Muscle layer of colon (tissue), 2 donors: ENCODE results near the gene MAGI2.

Experiments
- H3K27ac ChIP-seq: one replicate; pipeline ENCODE4 v1.7.0; 2013; ENCODE audit warnings: low read depth, mild to moderate bottlenecking, low read length, moderate library complexity
- H3K27me3 ChIP-seq, 2 donors: one replicate each; pipeline ENCODE4 v1.7.0; 2013; ENCODE audit warnings: low read length in 2 of 2, mild to moderate bottlenecking in 2 of 2; ENCODE audit not compliant: insufficient read depth in 2 of 2, control insufficient read depth in 1 of 2
- H3K36me3 ChIP-seq: one replicate; pipeline ENCODE4 v1.7.0; 2013; ENCODE audit warnings: mild to moderate bottlenecking, low read length; ENCODE audit not compliant: insufficient read depth
- H3K4me1 ChIP-seq: one replicate; pipeline ENCODE4 v1.7.0; 2013; ENCODE audit warnings: mild to moderate bottlenecking, low read length; ENCODE audit not compliant: insufficient read depth
- H3K4me3 ChIP-seq, 2 donors: one replicate each; pipeline ENCODE4 v1.7.0; 2013; ENCODE audit warnings: low read length in 2 of 2, low read depth in 1 of 2, mild to moderate bottlenecking in 1 of 2, moderate library complexity in 1 of 2
- H3K9ac ChIP-seq: one replicate; pipeline ENCODE4 v1.7.0; 2013; ENCODE audit warnings: low read length
- H3K9me3 ChIP-seq: one replicate; pipeline ENCODE4 v1.7.0; 2013; ENCODE audit warnings: mild to moderate bottlenecking, low read length
- donor health status: abdominal sarcoma.
- donor health status: Adenocarcinoma of cecum.

The MAGI2 gene

DNA sequence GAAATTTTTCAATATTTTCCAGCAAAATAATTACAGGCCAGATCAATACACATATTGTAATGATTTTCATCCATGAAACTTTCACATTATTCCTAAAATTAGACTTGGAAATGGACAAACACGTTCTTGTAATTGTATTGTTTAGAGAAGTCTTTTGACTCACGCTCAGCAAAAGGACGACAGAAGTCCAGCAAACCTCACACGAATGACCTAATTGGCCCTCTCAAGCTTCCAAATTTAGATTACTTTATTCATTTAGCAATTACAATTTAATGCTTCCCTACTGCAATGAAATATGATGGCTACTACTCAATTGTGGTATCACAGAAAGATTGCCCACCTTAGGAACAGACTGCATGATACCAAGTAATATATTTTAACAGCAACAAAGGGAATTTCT is 702.2 kb downstream of the MAGI2 start:
- Histone ChIP-seq H3K4me3 (no peak overlapping the region), H3K27me3 (no peaks in the 10 kb centered on the region), H3K9ac (no peak overlapping the region), H3K4me1 (no peaks in the 10 kb centered on the region), H3K9me3 (no peaks in the 10 kb centered on the region), H3K36me3 (no peaks in the 10 kb centered on the region), H3K27ac (no peak overlapping the region)

GRCh38 chr7:78749052-78749746 is 704.3 kb downstream of the MAGI2 start:
- Histone ChIP-seq H3K36me3 (no peaks in the 10 kb centered on the region), H3K27ac (no peak overlapping the region), H3K9me3 (no peaks in the 10 kb centered on the region), H3K4me3 (no peak overlapping the region), H3K9ac (no peak overlapping the region), H3K27me3 (no peaks in the 10 kb centered on the region), H3K4me1 (no peaks in the 10 kb centered on the region)

- no peak overlapping the region for H3K9ac ChIP-seq
- H3K9me3 ChIP-seq = peaks cover 3% of the 10 kb centered on the region
- H3K36me3 ChIP-seq = no peaks in the 10 kb centered on the region
- H3K4me1 ChIP-seq = no peaks in the 10 kb centered on the region
- no peaks in the 10 kb centered on the region for H3K27me3 ChIP-seq
- H3K27ac ChIP-seq = no peak overlapping the region
- no peak overlapping the region for H3K4me3 ChIP-seq
Measured at GRCh38 chr7:78747592-78747991, 705.9 kb downstream of the MAGI2 start.

GRCh38 chr7:78746301-78746700 is 707.2 kb downstream of the MAGI2 start:
- H3K4me3 ChIP-seq = no peak overlapping the region
- peaks cover 4% of the 10 kb centered on the region for H3K9me3 ChIP-seq
- no peaks in the 10 kb centered on the region for H3K4me1 ChIP-seq
- H3K9ac ChIP-seq = no peak overlapping the region
- H3K27ac ChIP-seq = no peak overlapping the region
- no peaks in the 10 kb centered on the region for H3K27me3 ChIP-seq
- no peaks in the 10 kb centered on the region for H3K36me3 ChIP-seq

DNA sequence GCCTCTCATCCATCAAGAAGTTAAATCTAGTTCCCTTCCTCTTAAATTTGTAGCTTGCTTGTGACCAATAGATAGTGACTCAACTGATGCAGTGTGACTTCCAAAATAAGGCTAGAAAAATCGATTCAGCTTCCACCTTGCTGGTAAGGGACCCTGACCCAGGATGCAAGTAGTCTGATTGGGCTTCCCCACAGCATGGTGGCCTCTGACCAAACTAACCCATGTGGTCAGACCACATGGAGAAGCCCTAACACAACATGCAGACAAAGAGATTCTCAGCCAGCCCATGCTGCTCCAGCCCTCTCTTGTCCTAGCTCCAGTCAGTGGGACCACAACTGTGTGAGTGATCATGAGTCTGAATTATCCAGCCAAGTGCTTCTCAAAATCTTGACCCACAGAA is 710.8 kb downstream of the MAGI2 start:
- Histone ChIP-seq H3K4me1 (no peaks in the 10 kb centered on the region), H3K27ac (no peak overlapping the region), H3K9me3 (peaks cover 4% of the 10 kb centered on the region), H3K4me3 (no peak overlapping the region), H3K36me3 (no peaks in the 10 kb centered on the region), H3K9ac (no peak overlapping the region), H3K27me3 (no peaks in the 10 kb centered on the region)

DNA sequence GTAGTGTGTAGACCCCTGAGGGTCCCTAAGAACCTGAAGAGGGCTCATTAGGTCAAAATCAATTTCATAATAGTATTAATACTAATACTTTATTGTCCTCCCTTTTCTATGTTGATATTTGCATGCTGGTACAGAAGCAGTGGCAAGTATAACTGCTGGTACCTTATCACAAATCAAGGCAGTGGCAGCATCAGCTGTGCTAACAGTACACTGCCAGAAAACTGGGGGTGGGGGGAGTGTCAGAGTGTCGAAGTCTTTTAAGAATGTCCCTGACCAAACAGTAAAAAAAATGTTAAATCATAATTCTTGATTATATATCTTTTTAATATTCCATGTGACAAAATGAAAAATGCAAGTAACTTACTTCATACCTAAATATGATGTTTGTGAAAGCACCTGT is 716.9 kb downstream of the MAGI2 start:
- no peaks in the 10 kb centered on the region for H3K36me3 ChIP-seq
- H3K4me1 ChIP-seq = no peaks in the 10 kb centered on the region
- H3K9me3 ChIP-seq = no peaks in the 10 kb centered on the region
- no peak overlapping the region for H3K4me3 ChIP-seq
- H3K9ac ChIP-seq = no peak overlapping the region
- no peaks in the 10 kb centered on the region for H3K27me3 ChIP-seq
- H3K27ac ChIP-seq = no peak overlapping the region

- Histone ChIP-seq H3K4me3 (no peak overlapping the region), H3K36me3 (no peaks in the 10 kb centered on the region), H3K27me3 (no peaks in the 10 kb centered on the region), H3K4me1 (no peaks in the 10 kb centered on the region), H3K9me3 (no peaks in the 10 kb centered on the region), H3K27ac (no peak overlapping the region), H3K9ac (no peak overlapping the region)
Measured at GRCh38 chr7:78734626-78735025, 718.8 kb downstream of the MAGI2 start.

DNA sequence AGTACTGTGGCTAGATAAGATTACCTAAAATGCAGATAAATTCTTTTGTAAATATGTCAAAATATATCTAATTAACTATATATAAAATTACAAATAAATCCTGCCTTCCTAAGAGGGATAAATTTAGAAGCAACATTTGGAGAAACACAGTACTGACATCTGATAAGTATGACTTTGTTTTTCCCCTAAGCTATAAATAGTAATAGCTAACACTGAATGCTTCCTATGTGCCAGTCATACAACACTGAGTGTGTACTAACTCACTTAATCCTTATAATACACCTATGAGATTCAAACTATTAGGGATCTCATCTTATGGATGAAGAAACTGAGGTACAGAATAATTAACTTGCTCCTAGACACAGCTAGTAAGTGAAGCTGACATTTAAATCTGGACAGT is 733.4 kb downstream of the MAGI2 start:
- no peaks in the 10 kb centered on the region for H3K9me3 ChIP-seq
- no peak overlapping the region for H3K9ac ChIP-seq
- H3K27me3 ChIP-seq = no peaks in the 10 kb centered on the region
- no peak overlapping the region for H3K27ac ChIP-seq
- H3K4me3 ChIP-seq = no peak overlapping the region
- no peaks in the 10 kb centered on the region for H3K4me1 ChIP-seq
- H3K36me3 ChIP-seq = no peaks in the 10 kb centered on the region

- no peak overlapping the region for H3K4me3 ChIP-seq
- no peaks in the 10 kb centered on the region for H3K36me3 ChIP-seq
- H3K9ac ChIP-seq = no peak overlapping the region
- no peaks in the 10 kb centered on the region for H3K27me3 ChIP-seq
- no peaks in the 10 kb centered on the region for H3K4me1 ChIP-seq
- H3K27ac ChIP-seq = no peak overlapping the region
- H3K9me3 ChIP-seq = no peaks in the 10 kb centered on the region
Measured at GRCh38 chr7:78718212-78718611, 735.3 kb downstream of the MAGI2 start.

- Histone ChIP-seq H3K27ac (no peak overlapping the region), H3K9ac (no peak overlapping the region), H3K27me3 (no peaks in the 10 kb centered on the region), H3K9me3 (no peaks in the 10 kb centered on the region), H3K36me3 (no peaks in the 10 kb centered on the region), H3K4me1 (no peaks in the 10 kb centered on the region), H3K4me3 (no peak overlapping the region)
Measured at GRCh38 chr7:78716876-78717275, 736.6 kb downstream of the MAGI2 start.

DNA sequence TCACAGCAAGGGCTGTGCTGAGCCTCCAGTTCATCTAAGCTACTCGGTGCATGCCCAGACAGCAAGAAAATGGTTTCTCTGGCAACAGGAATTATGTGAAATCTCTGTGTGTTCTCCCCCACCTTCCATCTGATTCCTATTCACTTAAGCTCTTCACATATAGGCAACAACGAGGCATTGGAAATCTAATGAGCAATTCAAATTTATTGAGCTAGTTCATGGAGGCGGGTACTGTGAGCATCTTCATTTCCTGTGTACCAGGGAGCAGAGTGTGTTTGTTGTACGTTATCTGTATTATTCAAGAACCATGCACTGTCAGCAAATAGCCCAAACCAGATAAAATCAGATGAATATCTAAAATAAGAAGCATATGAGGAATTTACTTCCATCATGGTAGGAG is 739.1 kb downstream of the MAGI2 start:
- H3K27ac ChIP-seq = no peak overlapping the region
- H3K9ac ChIP-seq = no peak overlapping the region
- no peak overlapping the region for H3K4me3 ChIP-seq
- H3K4me1 ChIP-seq = no peaks in the 10 kb centered on the region
- no peaks in the 10 kb centered on the region for H3K9me3 ChIP-seq
- no peaks in the 10 kb centered on the region for H3K27me3 ChIP-seq
- H3K36me3 ChIP-seq = no peaks in the 10 kb centered on the region

DNA sequence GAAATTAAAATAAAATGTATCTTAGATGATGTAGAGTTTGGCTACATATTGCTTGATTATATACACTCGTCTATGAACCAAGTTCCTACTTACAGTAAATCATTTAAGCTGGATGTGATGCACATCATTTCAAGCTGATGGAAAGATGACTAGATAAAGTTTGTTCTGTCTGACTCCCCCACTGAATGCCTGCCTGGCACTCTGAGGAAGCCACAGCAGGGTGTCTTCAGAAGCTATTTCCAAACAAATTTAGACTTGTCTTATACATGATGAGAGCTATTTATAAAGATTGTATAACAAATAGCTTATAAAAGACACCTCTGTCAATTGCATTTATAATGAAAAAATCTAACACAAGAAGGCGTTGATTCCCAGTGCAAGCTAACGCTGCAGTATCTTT is 741.4 kb downstream of the MAGI2 start:
- Histone ChIP-seq H3K9me3 (no peaks in the 10 kb centered on the region), H3K4me1 (no peaks in the 10 kb centered on the region), H3K36me3 (no peaks in the 10 kb centered on the region), H3K27ac (no peak overlapping the region), H3K4me3 (no peak overlapping the region), H3K9ac (no peak overlapping the region), H3K27me3 (no peaks in the 10 kb centered on the region)
